ACHN (cell line): Measurements from ENCODE around the gene NCS1.
"Not testable (repeated sequence)": the region's sequence is repeated elsewhere in the genome, so short reads cannot be mapped to it uniquely, and the experiment has no call there.

ENCODE experiments used
- DNase-seq: peaks from one replicate; pipeline ENCODE4 v3.0.0-alpha.2; 2015
- in situ Hi-C: cut with HindIII; loops from 2 replicates; pipeline ENCODE4 v1.10.0; 2017; ENCODE audit warnings: low sequenced_read_pairs, low pct_ligation_motif_present, low pct_unique_long_range_greater_than_20kb

The NCS1 gene

DNA sequence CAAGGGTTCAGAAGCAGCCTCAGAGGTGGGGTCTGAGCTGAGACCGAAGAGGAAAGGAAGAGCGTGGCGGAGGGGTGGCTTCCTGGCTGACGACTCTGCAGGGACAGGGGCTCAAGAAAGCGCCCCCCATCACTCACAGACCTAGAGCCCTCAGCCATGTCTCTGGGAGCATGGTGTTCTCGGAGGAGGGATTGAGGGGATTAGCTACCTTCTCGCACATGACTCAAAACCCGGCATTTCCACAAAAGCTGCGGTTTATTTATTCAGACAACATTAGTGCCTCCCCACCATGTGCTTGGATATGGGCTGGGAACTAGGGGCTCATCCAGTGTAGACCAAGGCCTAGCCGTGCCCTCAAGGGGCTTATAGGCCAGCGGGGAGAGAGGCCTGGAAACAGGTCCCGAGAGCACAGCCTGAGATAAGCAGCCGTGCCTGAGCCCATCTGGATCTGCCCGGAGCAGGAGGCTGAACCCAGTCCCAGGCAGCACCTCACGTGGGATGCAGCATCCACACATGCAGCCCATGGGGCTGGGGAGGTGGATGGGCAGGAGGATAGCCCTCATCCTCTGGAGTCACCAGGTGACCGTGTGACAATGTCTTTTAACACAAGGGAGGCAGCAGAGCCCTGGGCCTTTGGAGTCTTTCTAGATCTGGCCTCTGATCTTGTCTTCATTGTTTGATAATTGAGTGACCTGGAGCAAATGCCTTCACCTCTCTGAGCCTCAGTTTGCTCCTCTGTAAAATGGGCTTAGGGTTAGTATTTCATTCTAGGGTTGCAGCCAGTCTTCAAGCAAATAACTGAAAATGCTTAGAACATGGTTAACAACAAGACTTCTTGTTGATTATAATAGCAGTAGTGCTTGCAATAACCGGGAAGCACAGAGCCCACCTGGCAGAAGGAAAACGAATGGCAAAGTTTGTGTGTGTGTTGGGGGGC is 92.5 kb downstream of the NCS1 start:
- DNase-seq = no peak
- in situ Hi-C loops = no loop called here

DNA sequence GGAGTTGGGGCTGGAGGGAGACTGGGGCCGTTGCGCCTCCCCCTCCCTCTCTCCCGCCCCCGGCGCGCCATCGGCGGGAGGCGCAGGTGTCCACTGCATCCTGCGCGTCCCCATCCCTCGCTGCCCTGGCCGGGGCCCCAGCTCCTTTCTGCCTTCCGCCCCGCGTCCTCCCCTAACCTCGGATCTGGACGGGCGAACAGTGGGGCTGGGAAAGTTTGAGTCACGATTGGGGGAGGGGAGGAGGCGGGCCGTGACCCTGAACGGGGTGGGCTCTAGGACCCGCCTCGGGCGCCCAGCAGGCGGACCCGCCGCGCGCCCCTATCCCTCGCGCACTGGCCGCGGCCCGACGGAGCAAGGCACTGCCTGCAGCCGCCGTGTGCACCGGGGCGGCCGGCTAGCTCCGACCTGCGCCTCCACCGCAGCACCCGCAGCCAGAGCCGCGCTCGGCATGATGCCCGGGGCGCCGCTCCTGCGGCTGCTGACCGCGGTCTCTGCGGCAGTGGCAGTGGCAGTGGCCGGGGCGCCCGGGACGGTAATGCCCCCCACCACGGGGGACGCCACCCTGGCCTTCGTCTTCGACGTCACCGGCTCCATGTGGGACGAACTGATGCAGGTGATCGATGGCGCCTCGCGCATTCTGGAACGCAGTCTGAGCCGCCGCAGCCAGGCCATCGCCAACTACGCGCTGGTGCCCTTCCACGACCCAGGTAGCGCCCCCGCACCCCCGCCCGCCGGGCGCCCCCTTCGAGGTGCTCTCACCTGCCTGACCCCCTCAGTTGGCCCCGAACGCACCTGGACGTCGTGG is 93.4 kb downstream of the NCS1 start, which contains the start of gene HMCN2:
Gene HMCN2, plus strand, starts transcription at position 330 of the 805 bp plus-strand sequence. Its CDS starts 119 bp downstream, at position 449.
- peak; percentile 11 for DNase-seq
- in situ Hi-C loops = no loop called here

DNA sequence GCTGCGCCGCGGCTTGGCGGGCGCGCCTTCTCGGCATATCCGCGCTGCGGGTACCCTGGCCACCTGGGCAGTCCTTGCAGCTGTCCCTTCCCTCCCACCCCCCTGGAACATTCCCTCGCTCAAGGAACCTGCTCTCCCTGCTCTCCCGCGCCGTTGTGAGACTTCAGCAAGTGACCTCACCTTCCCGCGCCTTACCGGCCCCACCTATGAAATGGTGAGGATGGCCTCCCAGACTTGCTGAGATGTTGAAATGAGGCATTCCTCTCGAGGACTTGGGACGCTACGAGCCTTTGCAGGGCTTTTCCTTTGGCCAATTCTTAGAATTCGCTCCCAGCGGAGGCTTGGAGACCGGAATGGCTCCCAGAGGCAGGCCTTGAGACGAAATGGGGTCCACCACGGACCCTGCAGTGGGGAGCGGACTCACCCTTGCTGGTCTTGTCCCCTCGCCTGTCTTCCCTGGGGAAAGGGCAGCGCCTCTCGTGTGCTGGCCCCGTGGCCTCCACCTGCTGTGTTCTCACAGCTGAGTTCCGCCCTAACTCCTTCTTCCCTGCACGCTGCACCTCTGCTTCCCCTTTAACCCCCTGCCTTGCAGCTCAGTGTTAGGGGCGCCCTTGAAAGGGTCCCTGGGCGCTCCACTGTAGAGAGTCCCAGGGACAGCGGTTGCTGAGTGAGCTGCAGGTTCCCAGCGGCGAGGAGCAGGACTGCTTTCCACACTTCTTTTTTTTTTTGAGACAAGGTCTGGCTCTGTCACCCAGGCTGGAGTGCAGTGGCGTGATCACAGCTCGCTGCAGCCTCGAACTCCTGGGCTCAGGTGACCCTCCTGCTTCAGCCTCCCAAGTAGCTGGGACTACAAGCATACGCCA is 94.3 kb downstream of the NCS1 start:
- in situ Hi-C loops = no loop called here
- DNase-seq = no peak

DNA sequence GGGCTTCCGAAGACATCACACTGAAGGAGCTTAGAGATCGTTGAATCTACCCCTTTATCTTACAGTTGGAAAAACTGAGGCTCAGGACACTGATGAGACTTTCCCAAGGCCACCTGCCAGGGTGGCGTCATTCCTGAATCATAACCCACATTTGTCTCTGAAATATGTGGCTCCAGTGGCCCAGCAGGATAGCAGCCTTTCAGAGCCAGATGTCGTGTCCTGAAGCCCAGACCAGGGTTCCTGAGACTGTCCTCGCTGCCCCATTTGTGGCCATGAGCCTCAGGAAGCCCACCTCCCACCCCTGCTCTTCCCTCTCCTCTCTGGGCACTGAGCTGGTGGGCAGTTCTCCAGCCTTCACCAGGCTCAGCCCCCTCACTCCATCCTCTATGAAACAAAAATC is 95.7 kb downstream of the NCS1 start:
- no peak for DNase-seq
- in situ Hi-C loops = no loop called here

DNA sequence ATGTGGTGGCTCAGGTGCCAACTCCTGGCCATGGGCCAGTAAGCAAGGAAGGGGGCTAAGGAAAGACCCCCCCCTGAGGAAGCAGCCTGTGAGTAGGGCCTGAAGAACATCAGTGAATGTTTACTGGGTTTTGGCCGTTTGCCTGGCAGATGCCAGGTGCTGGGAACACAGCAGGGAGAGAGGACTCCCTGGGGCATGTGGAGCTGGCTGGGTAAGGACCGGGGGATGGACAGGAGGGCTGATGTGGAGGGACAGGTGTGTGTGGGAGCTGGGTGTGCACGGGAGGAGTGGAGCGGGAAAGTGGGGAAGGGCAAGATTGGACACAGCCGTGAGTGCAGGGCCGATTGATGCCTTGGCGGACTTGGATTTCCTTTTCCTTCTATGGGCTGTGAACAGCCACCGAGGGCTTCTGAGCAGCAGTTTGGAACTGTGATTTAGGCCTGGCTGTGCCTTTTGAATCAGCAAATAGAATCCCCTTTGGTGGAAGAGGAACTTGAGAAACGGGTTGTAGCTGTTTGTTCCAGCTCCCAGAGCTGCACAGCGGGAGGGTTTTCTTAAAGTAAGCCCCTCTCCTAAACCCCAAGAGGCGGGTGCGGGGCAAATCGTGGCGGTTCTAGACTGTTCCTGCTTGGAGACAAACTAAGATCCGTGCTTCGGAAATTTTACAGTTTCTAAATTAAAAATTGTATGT is 96.5 kb downstream of the NCS1 start:
- no peak for DNase-seq
- in situ Hi-C loops = no loop called here

DNA sequence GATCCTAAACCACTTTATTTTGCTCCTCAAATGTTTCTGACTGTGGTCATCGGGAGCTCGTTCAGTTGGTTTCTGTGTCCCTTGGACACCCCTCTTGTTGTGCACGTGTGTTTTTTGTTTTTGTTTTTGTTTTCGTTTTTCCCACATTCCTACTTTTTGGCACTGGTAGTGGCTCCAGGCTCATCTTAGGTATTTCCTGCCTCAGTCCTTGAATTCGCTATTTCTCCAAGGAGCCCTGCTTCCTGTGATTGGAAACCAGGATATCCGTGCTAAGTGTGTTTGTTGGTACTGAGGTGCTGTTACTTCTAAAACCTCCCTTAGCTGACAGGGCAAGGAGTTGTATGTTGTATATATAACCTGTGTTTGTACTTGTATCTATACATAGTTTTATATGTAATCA is 99.3 kb downstream of the NCS1 start:
- in situ Hi-C loops = no loop called here

DNA sequence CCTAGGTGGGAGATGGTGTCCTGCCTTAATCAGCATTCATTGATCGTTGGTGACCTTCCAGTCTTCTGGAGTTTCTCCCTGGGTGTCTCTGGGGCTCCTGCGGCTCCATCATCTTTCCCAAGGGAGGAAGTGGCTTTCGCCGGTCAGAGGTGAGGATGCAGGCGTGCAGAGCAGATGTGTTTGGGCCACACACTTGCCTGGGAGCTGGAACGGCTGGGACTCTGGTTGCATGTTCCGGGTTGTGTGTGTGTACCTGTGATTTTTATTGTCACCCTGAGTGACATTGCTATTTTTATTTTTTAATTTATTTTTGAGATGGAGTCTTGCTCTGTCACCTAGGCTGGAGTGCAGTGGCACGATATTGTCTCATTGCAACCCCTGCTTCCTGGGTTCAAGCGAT is 103.0 kb downstream of the NCS1 start:
- in situ Hi-C loops = no loop called here
- DNase-seq = no peak

More for the DNA sequence above, 99.3 kb downstream of the NCS1 start:
- DNase-seq = no peak

DNA sequence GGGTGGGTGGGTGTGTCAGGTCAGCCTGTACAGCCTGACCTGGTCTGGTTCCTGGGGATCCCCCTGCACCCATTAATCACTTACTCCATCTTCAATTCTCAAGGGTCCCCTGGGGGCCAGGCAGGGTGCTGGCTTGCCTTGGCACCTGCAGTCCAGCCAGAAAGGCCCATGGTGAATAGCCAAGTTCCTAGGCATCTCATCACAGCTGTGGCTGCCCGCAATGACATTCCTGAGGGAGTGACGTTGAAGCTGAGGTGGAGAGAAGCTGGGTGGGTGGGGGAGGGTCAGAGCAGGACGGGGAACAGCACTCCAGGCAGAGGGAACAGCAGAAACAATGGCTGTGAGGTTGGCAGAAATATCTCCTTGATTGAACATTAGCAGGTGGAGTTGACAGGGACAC is 103.9 kb downstream of the NCS1 start:
- in situ Hi-C loops = no loop called here
- peak; percentile 81 for DNase-seq

DNA sequence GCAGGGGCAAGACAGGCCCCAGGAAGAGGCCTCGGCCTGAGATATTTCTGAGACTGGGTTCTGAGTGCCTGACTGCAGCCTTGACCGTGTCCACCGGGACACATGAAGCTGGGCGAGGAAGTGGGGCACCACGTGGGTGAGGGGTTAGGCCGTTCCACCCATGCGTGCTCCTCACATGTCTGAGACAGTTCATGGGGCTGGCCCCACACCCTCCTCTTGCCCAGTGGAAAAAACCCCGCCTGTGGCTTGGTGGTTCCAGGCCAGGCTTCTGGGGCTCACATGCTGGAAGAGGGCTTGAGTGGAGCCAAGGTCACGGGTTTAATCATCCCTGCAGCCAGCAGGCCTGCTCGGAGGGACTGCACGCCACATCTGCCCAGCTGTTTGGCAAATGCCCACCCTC is 104.8 kb downstream of the NCS1 start:
- no peak for DNase-seq
- in situ Hi-C loops = no loop called here

DNA sequence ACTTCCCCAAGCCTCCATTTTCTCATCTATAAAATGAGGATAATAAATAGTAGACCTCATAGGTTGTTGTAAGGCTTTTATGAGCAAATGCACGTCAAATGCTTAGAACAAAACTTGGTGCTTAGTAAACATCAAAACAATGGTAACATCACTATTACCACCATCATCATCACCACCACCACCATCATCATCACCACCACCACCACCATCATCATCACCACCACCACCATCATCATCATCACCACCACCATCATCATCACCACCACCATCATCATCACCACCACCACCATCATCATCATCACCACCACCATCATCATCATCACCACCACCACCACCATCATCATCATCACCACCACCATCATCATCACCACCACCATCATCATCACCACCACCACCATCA is 105.3 kb downstream of the NCS1 start:
- in situ Hi-C loops = not testable (repeated sequence)

DNA sequence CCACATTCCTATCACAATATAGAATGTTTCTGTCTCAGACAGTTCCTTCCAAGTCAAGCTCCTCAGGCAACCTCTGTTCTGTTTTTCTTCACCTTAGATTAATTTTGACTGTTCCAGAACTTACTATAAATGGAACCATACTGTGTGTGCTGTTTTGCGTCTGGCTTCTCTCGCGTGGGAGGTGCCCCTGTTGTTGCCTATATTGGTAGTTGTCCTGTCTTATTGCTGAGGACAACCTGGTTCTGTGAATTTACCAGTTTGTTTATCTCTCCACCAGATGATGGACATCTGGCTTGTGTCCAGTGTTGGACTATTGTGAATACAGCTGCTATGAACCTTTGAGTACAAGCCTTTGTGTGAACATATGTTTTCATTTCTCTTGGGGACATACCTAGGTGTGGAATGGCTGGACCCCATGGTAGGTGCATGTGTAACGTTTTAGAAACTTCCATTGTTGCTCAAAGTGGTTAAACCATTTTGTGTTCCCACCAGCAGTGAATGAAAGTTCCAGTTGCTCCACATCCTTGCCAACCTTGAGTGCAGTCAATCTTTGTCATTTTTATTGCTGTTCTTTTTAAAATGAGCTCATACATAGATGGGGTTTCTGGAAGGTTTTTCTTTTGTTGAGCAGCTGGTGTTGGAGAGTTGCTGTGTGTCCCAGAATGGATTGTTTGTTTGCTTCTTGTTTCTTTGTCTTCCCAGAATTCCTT is 111.5 kb downstream of the NCS1 start:
- in situ Hi-C loops = no loop called here
- no peak for DNase-seq

More for the DNA sequence above, 105.3 kb downstream of the NCS1 start:
- DNase-seq = not testable (repeated sequence)

DNA sequence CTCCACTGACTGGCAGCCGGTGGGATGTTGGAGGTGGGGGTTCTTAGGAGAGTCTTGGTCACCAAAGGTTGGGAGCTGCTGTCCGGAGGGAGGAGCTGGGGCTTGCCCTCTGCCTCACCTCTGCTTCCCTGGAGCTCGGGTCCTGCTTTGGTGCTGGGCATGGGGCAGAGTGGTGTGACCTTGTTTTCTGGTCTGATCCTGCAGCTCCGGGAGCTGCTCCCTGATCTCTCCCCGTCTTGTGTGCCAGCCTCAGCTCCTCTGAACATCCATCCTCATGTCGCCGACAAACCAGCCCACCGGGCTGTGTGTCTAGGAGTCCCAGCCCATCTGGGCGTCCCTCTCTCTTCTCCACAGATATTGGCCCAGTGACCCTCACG is 112.0 kb downstream of the NCS1 start:
- in situ Hi-C loops = no loop called here
- DNase-seq = no peak

DNA sequence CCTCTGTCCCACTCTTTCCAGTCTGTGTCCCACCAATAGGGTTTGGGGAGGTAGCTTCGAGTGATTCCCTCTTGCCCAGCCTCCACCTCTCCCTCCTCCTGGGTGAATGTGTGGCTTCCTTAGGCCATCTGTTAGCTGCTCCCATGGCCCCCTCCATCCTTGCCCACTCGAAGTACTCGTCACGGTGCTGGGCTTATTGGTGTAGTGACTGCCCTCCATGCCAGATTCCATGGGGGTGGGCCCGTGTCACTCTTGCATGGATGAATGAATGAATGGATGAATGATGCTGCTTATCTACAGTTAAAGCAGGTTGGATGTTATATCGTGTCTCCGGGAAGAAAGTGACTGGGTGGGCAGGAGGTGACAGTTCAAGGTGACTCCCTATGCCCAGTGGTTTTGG is 112.5 kb downstream of the NCS1 start:
- no peak for DNase-seq
- in situ Hi-C loops = no loop called here

DNA sequence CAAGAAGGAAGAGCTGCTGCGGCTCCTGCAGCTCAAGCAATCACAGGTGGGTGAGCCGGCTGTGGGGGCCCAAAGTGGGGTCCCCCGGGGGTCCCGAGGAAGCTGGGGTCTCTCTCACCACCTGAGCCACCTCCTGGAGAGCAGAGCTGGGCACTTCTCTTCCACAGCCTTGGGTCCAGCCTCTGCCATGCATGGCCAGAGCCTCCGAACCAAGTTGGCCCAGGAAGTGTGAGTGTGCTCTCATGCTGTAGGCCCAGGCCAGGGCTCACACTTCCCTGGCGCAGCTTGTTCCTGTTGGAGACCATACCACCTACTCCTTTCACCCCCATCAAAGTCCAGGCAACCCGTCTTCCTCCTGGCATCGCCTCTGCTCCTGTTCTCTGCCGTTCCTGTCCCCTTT is 113.1 kb downstream of the NCS1 start:
- in situ Hi-C loops = no loop called here
- DNase-seq = no peak

DNA sequence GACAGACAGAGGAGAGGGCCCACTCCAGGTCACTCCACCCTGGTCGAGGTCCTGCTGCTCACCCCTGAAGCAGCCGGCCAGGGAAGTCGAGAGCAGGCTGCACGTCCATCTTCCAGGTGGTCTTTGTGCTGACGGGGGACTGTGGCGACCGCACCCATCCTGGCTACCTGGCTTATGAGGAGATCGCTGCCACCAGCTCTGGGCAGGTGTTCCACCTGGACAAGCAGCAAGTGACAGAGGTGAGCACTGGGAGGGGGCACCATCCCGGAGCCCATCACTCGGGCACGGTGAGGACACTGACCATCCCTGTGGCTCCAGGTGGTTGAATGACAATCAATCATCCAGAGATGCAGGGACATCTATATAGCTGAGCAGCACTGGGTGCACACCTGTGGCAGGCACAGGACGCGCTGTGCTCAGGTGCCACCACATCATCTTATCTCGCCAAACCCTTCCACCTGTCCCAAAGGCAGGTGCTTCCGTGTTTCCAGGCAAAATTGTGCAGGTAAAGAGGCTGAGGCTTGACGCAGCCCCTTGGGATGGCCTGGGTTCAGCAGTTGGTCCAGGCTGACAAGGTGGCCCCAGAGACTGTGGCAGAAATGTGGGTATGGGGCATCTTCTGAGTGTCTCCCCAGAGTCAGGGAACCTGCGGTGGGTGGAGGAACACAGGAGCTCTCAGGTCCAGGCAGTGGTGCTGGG is 114.0 kb downstream of the NCS1 start:
- in situ Hi-C loops = no loop called here

More for the DNA sequence above, 114.0 kb downstream of the NCS1 start:
- DNase-seq = no peak
